Measurements from ENCODE around the gene TBC1D12.

- TF ChIP-seq, protein P1, sequence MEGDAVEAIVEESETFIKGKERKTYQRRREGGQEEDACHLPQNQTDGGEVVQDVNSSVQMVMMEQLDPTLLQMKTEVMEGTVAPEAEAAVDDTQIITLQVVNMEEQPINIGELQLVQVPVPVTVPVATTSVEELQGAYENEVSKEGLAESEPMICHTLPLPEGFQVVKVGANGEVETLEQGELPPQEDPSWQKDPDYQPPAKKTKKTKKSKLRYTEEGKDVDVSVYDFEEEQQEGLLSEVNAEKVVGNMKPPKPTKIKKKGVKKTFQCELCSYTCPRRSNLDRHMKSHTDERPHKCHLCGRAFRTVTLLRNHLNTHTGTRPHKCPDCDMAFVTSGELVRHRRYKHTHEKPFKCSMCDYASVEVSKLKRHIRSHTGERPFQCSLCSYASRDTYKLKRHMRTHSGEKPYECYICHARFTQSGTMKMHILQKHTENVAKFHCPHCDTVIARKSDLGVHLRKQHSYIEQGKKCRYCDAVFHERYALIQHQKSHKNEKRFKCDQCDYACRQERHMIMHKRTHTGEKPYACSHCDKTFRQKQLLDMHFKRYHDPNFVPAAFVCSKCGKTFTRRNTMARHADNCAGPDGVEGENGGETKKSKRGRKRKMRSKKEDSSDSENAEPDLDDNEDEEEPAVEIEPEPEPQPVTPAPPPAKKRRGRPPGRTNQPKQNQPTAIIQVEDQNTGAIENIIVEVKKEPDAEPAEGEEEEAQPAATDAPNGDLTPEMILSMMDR (IDR thresholded peaks at IDR 0.05) = no peak
- no peak for TF ChIP-seq POLR2A (IDR thresholded peaks at IDR 0.05)
Measured at GRCh38 chr10:94462130-94462529, 59.8 kb downstream of the TBC1D12 start.
